ENCODE data around the gene PJVK.
"Not testable (repeated sequence)": the region's sequence is repeated elsewhere in the genome, so short reads cannot be mapped to it uniquely, and the experiment has no call there.

GRCh38 chr2:178471313-178471712 is 20.1 kb downstream of the PJVK start:
- TF ChIP-seq, protein P1, sequence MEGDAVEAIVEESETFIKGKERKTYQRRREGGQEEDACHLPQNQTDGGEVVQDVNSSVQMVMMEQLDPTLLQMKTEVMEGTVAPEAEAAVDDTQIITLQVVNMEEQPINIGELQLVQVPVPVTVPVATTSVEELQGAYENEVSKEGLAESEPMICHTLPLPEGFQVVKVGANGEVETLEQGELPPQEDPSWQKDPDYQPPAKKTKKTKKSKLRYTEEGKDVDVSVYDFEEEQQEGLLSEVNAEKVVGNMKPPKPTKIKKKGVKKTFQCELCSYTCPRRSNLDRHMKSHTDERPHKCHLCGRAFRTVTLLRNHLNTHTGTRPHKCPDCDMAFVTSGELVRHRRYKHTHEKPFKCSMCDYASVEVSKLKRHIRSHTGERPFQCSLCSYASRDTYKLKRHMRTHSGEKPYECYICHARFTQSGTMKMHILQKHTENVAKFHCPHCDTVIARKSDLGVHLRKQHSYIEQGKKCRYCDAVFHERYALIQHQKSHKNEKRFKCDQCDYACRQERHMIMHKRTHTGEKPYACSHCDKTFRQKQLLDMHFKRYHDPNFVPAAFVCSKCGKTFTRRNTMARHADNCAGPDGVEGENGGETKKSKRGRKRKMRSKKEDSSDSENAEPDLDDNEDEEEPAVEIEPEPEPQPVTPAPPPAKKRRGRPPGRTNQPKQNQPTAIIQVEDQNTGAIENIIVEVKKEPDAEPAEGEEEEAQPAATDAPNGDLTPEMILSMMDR (conservative IDR thresholded peaks at IDR 0.05; ENCODE audit: low read depth in 2 of 2): not testable (repeated sequence)
- TF ChIP-seq ZNF331 (CRISPR knock-in tag; IDR thresholded peaks at IDR 0.05; ENCODE audit: low read depth); POLR2AphosphoS5 (IDR thresholded peaks at IDR 0.05; ENCODE audit: low read depth); EZH2 (IDR thresholded peaks at IDR 0.05; ENCODE audit: low read depth, unreplicated experiment): not testable (repeated sequence)
- TF ChIP-seq, protein P2, sequence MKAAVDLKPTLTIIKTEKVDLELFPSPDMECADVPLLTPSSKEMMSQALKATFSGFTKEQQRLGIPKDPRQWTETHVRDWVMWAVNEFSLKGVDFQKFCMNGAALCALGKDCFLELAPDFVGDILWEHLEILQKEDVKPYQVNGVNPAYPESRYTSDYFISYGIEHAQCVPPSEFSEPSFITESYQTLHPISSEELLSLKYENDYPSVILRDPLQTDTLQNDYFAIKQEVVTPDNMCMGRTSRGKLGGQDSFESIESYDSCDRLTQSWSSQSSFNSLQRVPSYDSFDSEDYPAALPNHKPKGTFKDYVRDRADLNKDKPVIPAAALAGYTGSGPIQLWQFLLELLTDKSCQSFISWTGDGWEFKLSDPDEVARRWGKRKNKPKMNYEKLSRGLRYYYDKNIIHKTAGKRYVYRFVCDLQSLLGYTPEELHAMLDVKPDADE (IDR thresholded peaks at IDR 0.05): not testable (repeated sequence)
- TF ChIP-seq, protein P3, sequence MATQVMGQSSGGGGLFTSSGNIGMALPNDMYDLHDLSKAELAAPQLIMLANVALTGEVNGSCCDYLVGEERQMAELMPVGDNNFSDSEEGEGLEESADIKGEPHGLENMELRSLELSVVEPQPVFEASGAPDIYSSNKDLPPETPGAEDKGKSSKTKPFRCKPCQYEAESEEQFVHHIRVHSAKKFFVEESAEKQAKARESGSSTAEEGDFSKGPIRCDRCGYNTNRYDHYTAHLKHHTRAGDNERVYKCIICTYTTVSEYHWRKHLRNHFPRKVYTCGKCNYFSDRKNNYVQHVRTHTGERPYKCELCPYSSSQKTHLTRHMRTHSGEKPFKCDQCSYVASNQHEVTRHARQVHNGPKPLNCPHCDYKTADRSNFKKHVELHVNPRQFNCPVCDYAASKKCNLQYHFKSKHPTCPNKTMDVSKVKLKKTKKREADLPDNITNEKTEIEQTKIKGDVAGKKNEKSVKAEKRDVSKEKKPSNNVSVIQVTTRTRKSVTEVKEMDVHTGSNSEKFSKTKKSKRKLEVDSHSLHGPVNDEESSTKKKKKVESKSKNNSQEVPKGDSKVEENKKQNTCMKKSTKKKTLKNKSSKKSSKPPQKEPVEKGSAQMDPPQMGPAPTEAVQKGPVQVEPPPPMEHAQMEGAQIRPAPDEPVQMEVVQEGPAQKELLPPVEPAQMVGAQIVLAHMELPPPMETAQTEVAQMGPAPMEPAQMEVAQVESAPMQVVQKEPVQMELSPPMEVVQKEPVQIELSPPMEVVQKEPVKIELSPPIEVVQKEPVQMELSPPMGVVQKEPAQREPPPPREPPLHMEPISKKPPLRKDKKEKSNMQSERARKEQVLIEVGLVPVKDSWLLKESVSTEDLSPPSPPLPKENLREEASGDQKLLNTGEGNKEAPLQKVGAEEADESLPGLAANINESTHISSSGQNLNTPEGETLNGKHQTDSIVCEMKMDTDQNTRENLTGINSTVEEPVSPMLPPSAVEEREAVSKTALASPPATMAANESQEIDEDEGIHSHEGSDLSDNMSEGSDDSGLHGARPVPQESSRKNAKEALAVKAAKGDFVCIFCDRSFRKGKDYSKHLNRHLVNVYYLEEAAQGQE (IDR thresholded peaks at IDR 0.05; ENCODE audit: unreplicated experiment): not testable (repeated sequence)

All from GM23338 (cell line).